Ectodermal cell (in vitro differentiated cells): Measurements from ENCODE around the gene HOXD3.

ENCODE experiments used
- H3K27ac ChIP-seq: 2 replicates; pipeline ENCODE4 v1.7.0; 2013; ENCODE audit warnings: mild to moderate bottlenecking, low read depth, low read length; ENCODE audit not compliant: insufficient read depth, poor library complexity, severe bottlenecking
- H3K27me3 ChIP-seq: 2 replicates; pipeline ENCODE4 v1.7.0; 2013; ENCODE audit warnings: mild to moderate bottlenecking, low read length; ENCODE audit not compliant: insufficient read depth, control insufficient read depth, poor library complexity, severe bottlenecking
- H3K36me3 ChIP-seq: one replicate; pipeline ENCODE4 v1.7.0; 2013; ENCODE audit warnings: low read length; ENCODE audit not compliant: control insufficient read depth, insufficient read depth
- H3K4me1 ChIP-seq: one replicate; pipeline ENCODE4 v1.7.0; 2013; ENCODE audit warnings: low read length; ENCODE audit not compliant: control insufficient read depth, insufficient read depth
- H3K4me3 ChIP-seq: 2 replicates; pipeline ENCODE4 v1.7.0; 2013; ENCODE audit warnings: low read depth, low read length, control low read depth; ENCODE audit not compliant: insufficient read depth
- H3K9me3 ChIP-seq: 2 replicates; pipeline ENCODE4 v1.7.0; 2013; ENCODE audit warnings: mild to moderate bottlenecking, low read length, moderate library complexity; ENCODE audit not compliant: control insufficient read depth
- WGBS, 2 experiments: methylation state at CpG; one replicate each; pipeline ENCODE4 v1.1.7; 2013; ENCODE audit warnings: missing lambda C conversion rate in 2 of 2; 5-methylcytosine and 5-hydroxymethylcytosine counted together

HOXD3 gene

GRCh38 chr2:176159663-176160250 lies 2.6 kb downstream of the HOXD3 start:
- H3K4me1 ChIP-seq = no peaks in the 10 kb centered on the region
- H3K27me3 ChIP-seq = peaks cover 100% of the 10 kb centered on the region
- H3K9me3 ChIP-seq = no peaks in the 10 kb centered on the region
- 2 to 3% methylated on average over 43 of the region's 44 CpGs for WGBS, 2 experiments
- H3K36me3 ChIP-seq = no peaks in the 10 kb centered on the region
- H3K4me3 ChIP-seq = no peak overlapping the region
- no peak overlapping the region for H3K27ac ChIP-seq

- Histone ChIP-seq H3K4me3 (no peak overlapping the region), H3K36me3 (no peaks in the 10 kb centered on the region)
- 4% methylated on average over 50 of the region's 50 CpGs for WGBS, 2 experiments
Measured at GRCh38 chr2:176160251-176160985, 3.3 kb downstream of the HOXD3 start.

GRCh38 chr2:176160986-176161824 lies 4.1 kb downstream of the HOXD3 start:
- no peaks in the 10 kb centered on the region for H3K4me1 ChIP-seq
- H3K27me3 ChIP-seq = peaks cover 100% of the 10 kb centered on the region
- no peak overlapping the region for H3K27ac ChIP-seq
- H3K36me3 ChIP-seq = no peaks in the 10 kb centered on the region
- H3K4me3 ChIP-seq = no peak overlapping the region
- no peaks in the 10 kb centered on the region for H3K9me3 ChIP-seq
- 10 to 15% methylated on average over 22 of the region's 22 CpGs for WGBS, 2 experiments

More at GRCh38 chr2:176160251-176160985, 3.3 kb downstream of the HOXD3 start:
- no peak overlapping the region for H3K27ac ChIP-seq
- H3K27me3 ChIP-seq = peaks cover 100% of the 10 kb centered on the region
- no peaks in the 10 kb centered on the region for H3K9me3 ChIP-seq
- H3K4me1 ChIP-seq = no peaks in the 10 kb centered on the region

GRCh38 chr2:176161825-176162626 lies 4.9 kb downstream of the HOXD3 start:
- H3K27ac ChIP-seq = no peak overlapping the region
- H3K4me3 ChIP-seq = no peak overlapping the region
- H3K9me3 ChIP-seq = no peaks in the 10 kb centered on the region
- no peaks in the 10 kb centered on the region for H3K36me3 ChIP-seq
- H3K27me3 ChIP-seq = peaks cover 100% of the 10 kb centered on the region
- 8 to 9% methylated on average over 21 to 22 of the region's 22 CpGs for WGBS, 2 experiments
- no peaks in the 10 kb centered on the region for H3K4me1 ChIP-seq

GRCh38 chr2:176162911-176163671 lies 6.0 kb downstream of the HOXD3 start:
- no peak overlapping the region for H3K27ac ChIP-seq
- H3K4me1 ChIP-seq = no peaks in the 10 kb centered on the region
- H3K27me3 ChIP-seq = peaks cover 100% of the 10 kb centered on the region
- WGBS, 2 experiments = 2 to 4% methylated on average over 29 of the region's 29 CpGs
- no peaks in the 10 kb centered on the region for H3K9me3 ChIP-seq
- H3K4me3 ChIP-seq = no peak overlapping the region
- H3K36me3 ChIP-seq = no peaks in the 10 kb centered on the region

GRCh38 chr2:176163672-176164056 lies 6.6 kb downstream of the HOXD3 start:
- Histone ChIP-seq H3K27me3 (peaks cover 100% of the 10 kb centered on the region), H3K4me3 (no peak overlapping the region), H3K36me3 (no peaks in the 10 kb centered on the region), H3K4me1 (no peaks in the 10 kb centered on the region), H3K27ac (no peak overlapping the region), H3K9me3 (no peaks in the 10 kb centered on the region)
- whole genome bisulfite sequencing, 2 experiments = 1 to 3% methylated on average over 12 of the region's 12 CpGs

GRCh38 chr2:176164201-176164600 lies 7.1 kb downstream of the HOXD3 start:
- Histone ChIP-seq H3K27me3 (peaks cover 100% of the 10 kb centered on the region), H3K4me3 (no peak overlapping the region), H3K4me1 (no peaks in the 10 kb centered on the region), H3K36me3 (no peaks in the 10 kb centered on the region), H3K9me3 (no peaks in the 10 kb centered on the region), H3K27ac (no peak overlapping the region)
- 16 to 18% methylated on average over 13 of the region's 13 CpGs for WGBS, 2 experiments

GRCh38 chr2:176164611-176165369 lies 7.7 kb downstream of the HOXD3 start:
- Histone ChIP-seq H3K36me3 (no peaks in the 10 kb centered on the region), H3K9me3 (no peaks in the 10 kb centered on the region), H3K27ac (no peak overlapping the region), H3K27me3 (peaks cover 100% of the 10 kb centered on the region), H3K4me3 (no peak overlapping the region), H3K4me1 (no peaks in the 10 kb centered on the region)
- 1 to 2% methylated on average over 52 of the region's 52 CpGs for WGBS, 2 experiments
